ENCODE data around the gene LRRC10B. TPM values are rescaled to one million over a fixed set of nuclear protein-coding genes. Genes with fewer than 3 reads are reported as not detected.
A peak's percentile ranks its signal among the peaks of the same experiment; 100 is the strongest.

The LRRC10B gene
- total and polyA plus RNA-seq, 7 donors, result 0.71 to 4.4 (median 1.1) TPM; not detected in 2

- Histone ChIP-seq H3K36me3 (peaks cover 0 to 26% (median 3%) of the 10 kb centered on the region in 4 donors), H3K27me3 (no peaks in the 10 kb centered on the region), H3K9me3 (no peaks in the 10 kb centered on the region), H3K27ac (peak overlapping the region; percentile 68 to 82 (median 74)), H3K4me3 (no peak overlapping the region), H3K4me1 (peaks cover 0 to 31% (median 24%) of the 10 kb centered on the region in 4 donors)
- WGBS, 2 donors, result 85 to 90% methylated on average over 5 of the region's 5 CpGs
- TF ChIP-seq EP300 (IDR thresholded peaks at IDR 0.05) (no peak), POLR2AphosphoS5 (IDR thresholded peaks at IDR 0.05) (no peak), POLR2A (IDR thresholded peaks at IDR 0.05) (no peak), CTCF (IDR thresholded peaks at IDR 0.05) (no peak)
- peak; percentile 85 for DNase-seq
- intact Hi-C loops (cut with DNase I), result loop anchor here (2.0 to 10.0 kb wide), 2 partner anchors 25 to 163 kb away; no protein-coding TSS in a partner anchor
These were observed 36.3 kb upstream of the LRRC10B start for GRCh38 chr11:61472282-61472681.

- Histone ChIP-seq H3K27me3 (no peaks in the 10 kb centered on the region), H3K27ac (peak overlapping the region; percentile 68 to 82 (median 74)), H3K36me3 (peaks cover 0 to 26% (median 3%) of the 10 kb centered on the region in 4 donors), H3K4me3 (no peak overlapping the region), H3K4me1 (peaks cover 0 to 37% (median 29%) of the 10 kb centered on the region in 4 donors), H3K9me3 (no peaks in the 10 kb centered on the region)
- WGBS, 2 donors, result 83 to 90% methylated on average over 5 of the region's 5 CpGs
- TF ChIP-seq POLR2AphosphoS5 (IDR thresholded peaks at IDR 0.05) (peak in 3 of 4 donors; percentile 30 to 57 (median 42)), CTCF (IDR thresholded peaks at IDR 0.05) (no peak), POLR2A (IDR thresholded peaks at IDR 0.05) (no peak), EP300 (IDR thresholded peaks at IDR 0.05) (no peak)
- intact Hi-C loops (cut with DNase I), result loop anchor here (2.0 to 10.0 kb wide), 2 partner anchors 26 to 162 kb away; no protein-coding TSS in a partner anchor
- peak; percentile 88 for DNase-seq
These were observed 35.7 kb upstream of the LRRC10B start for GRCh38 chr11:61472868-61473267.

DNA sequence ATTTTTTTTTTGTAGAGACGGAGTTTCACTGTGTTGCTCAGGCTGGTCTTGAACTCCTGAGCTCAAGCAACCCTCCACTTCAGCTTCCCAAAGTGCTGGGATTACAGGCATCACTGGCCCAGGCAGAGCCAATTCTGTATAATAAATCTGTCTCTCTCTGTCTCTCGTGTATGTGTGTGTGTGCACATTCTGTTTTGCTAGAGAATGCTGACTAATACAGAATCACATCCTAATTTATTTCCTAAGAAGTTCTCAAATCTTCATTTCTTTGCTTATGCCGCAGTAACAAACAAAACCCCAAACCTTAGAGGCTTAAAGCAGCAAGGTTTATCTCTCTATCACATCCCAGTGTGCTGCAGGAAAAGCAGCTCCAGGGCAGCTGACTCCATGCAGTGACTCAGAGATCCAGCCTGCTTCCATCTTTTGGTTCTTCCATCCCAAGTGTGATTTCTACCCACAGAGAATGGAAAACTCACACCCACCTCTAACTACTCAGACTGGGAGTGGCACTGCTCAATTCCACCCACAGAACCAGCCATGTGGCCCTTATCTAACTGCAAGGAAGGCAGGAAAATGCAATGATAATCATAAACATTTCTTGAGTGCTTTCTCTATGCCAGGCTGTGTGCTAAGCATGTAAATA, 35.1 kb upstream of the LRRC10B start:
- H3K27ac ChIP-seq, result peak overlapping the region; percentile 68 to 82 (median 74)
- WGBS, 2 donors, result 88 to 90% methylated on average over 3 of the region's 3 CpGs
- peaks cover 0 to 20% (median 3%) of the 10 kb centered on the region in 4 donors for H3K36me3 ChIP-seq
- no peak for TF ChIP-seq EP300 (IDR thresholded peaks at IDR 0.05)
- no peak for TF ChIP-seq POLR2A (IDR thresholded peaks at IDR 0.05)
- no peak overlapping the region for H3K4me3 ChIP-seq
- intact Hi-C loops (cut with DNase I), result loop anchor here (2.0 to 10.0 kb wide), 2 partner anchors 27 to 161 kb away; no protein-coding TSS in a partner anchor
- peaks cover 0 to 39% (median 31%) of the 10 kb centered on the region in 4 donors for H3K4me1 ChIP-seq
- H3K9me3 ChIP-seq, result no peaks in the 10 kb centered on the region
- no peak for DNase-seq
- H3K27me3 ChIP-seq, result no peaks in the 10 kb centered on the region

DNA sequence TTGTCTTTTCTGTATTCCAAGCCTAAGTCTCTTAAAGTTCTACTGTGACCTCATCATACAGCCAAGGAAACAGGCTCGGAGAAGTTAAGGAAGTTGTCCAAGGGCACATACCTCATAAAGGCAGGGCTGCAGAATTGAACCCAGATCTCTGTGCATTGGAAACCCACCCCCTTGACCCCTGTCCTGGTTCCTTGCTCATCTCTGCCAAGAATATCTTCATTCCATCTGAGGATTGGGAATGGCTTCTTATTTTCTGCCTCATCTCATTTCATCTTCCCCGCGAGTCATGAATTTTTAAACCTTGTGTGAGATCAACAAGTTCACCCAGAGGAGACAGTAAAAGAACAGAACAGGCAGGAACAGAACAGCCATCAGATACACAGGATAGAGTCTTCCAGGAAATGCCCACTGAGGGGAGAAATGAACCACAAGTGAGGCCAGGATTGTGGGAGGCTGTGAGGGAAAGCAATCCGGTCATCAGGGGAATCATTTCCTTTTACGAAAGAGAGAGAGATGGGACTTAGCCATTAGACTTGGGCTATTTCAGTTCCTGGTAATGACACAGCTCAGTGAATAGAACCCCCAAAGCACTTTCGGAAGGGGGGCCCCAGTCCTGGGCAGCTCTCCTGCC, 34.4 kb upstream of the LRRC10B start:
- H3K27ac ChIP-seq, result peak overlapping the region; percentile 68 to 82 (median 74)
- H3K27me3 ChIP-seq, result no peaks in the 10 kb centered on the region
- intact Hi-C loops (cut with DNase I), result loop anchor here (10.0 kb wide), 1 partner anchor 161 kb away; no protein-coding TSS in a partner anchor
- no peaks in the 10 kb centered on the region for H3K9me3 ChIP-seq
- H3K36me3 ChIP-seq, result peaks cover 0 to 14% (median 3%) of the 10 kb centered on the region in 4 donors
- DNase-seq, result no peak
- no peak for TF ChIP-seq EP300 (IDR thresholded peaks at IDR 0.05)
- TF ChIP-seq CTCF (IDR thresholded peaks at IDR 0.05), result no peak
- no peak overlapping the region for H3K4me3 ChIP-seq
- WGBS, 2 donors, result 80 to 86% methylated on average over 6 of the region's 6 CpGs
- peaks cover 0 to 39% (median 31%) of the 10 kb centered on the region in 4 donors for H3K4me1 ChIP-seq

DNA sequence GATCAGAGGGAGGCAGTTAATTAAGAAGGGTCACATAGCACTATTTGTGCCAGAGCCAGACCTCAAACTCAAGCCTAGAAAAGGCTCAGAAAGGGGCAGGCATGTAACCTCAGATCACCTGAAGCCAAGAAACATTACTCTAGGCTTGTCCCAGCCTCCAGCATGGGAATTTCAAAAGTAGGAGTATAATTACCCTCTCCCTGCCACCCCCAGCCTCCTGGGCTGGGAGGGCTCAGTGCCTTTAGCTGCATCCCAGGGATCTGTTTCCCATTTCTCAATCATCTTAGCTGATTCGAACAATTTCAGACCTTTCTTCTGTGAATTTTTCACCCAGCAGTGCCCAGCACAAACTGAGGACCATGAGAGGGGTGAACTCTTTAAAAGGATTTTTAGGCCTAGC, 33.1 kb upstream of the LRRC10B start:
- 93 to 96% methylated on average over 1 of the region's 1 CpG for WGBS, 2 donors
- Histone ChIP-seq H3K36me3 (peaks cover 0 to 7% (median 0%) of the 10 kb centered on the region in 4 donors), H3K27ac (peak overlapping the region in 1 of 4 donors; percentile 82), H3K4me1 (peaks cover 0 to 39% (median 31%) of the 10 kb centered on the region in 4 donors), H3K4me3 (no peak overlapping the region), H3K27me3 (no peaks in the 10 kb centered on the region), H3K9me3 (no peaks in the 10 kb centered on the region)
- intact Hi-C loops (cut with DNase I), result loop anchor here (10.0 kb wide), 1 partner anchor 159 kb away; no protein-coding TSS in a partner anchor
- TF ChIP-seq POLR2AphosphoS5 (IDR thresholded peaks at IDR 0.05) (no peak), POLR2A (IDR thresholded peaks at IDR 0.05) (no peak), CTCF (IDR thresholded peaks at IDR 0.05) (no peak), EP300 (IDR thresholded peaks at IDR 0.05) (no peak)
- DNase-seq, result no peak

Data from sigmoid colon (tissue), 7 donors.